GM21447 (cell line): ENCODE data around the gene CGNL1.

Source experiments
- ATAC-seq: cut with Tn5 transposase; IDR thresholded peaks from one replicate; pipeline ENCODE4 v1.9.1; 2021; ENCODE audit not compliant: unreplicated experiment

Gene CGNL1, protein sequence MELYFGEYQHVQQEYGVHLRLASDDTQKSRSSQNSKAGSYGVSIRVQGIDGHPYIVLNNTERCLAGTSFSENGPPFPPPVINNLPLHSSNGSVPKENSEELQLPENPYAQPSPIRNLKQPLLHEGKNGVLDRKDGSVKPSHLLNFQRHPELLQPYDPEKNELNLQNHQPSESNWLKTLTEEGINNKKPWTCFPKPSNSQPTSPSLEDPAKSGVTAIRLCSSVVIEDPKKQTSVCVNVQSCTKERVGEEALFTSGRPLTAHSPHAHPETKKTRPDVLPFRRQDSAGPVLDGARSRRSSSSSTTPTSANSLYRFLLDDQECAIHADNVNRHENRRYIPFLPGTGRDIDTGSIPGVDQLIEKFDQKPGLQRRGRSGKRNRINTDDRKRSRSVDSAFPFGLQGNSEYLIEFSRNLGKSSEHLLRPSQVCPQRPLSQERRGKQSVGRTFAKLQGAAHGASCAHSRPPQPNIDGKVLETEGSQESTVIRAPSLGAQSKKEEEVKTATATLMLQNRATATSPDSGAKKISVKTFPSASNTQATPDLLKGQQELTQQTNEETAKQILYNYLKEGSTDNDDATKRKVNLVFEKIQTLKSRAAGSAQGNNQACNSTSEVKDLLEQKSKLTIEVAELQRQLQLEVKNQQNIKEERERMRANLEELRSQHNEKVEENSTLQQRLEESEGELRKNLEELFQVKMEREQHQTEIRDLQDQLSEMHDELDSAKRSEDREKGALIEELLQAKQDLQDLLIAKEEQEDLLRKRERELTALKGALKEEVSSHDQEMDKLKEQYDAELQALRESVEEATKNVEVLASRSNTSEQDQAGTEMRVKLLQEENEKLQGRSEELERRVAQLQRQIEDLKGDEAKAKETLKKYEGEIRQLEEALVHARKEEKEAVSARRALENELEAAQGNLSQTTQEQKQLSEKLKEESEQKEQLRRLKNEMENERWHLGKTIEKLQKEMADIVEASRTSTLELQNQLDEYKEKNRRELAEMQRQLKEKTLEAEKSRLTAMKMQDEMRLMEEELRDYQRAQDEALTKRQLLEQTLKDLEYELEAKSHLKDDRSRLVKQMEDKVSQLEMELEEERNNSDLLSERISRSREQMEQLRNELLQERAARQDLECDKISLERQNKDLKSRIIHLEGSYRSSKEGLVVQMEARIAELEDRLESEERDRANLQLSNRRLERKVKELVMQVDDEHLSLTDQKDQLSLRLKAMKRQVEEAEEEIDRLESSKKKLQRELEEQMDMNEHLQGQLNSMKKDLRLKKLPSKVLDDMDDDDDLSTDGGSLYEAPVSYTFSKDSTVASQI

DNA sequence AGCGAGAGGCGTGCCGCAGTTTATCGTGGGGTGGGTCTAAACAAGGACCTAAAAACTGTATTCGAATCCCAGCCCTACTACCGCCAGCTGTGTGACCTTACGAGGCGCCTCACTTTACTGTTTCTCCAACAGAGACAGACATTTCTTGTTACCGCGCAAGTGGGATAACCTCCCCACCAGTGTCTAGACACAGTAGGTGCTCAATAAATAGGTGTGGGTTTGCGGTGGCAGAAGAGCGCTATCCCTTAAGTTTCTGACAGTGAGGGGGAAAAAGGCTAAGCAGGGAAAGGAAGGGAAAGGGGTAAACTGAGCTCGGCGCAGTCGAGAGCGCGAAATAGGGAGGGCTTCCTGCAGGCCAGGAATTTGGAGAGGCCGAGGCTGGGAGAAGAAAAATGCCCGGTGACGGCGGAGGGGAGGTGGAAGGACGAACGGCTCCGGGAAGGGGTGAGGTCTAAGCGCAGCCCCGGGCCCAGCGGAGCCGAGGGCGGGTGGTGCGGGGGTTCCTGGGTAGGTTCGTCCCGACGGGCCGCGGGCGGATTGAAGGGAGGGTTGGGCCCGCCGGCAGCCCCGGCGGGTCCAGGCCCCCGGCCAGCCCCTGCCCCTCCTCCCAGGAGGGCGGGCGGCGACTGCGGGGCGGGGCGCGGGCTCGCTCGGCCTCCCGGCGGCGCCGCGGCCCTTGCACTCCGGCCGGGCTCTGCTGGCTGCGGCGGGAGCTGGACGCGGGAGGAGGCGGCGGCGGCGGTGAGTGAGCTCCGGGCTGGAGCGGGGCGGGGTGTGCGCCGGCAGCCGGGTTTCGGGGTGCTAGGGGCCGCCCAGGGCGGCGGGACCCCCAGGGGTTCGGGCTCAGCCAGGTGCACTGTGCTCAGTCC lies at the start of gene CGNL1:
Gene CGNL1, plus strand, starts transcription at position 679 of the 869 bp plus-strand sequence. CDS start 61,495 bp downstream, outside the sequence.
- no peak for ATAC-seq

DNA sequence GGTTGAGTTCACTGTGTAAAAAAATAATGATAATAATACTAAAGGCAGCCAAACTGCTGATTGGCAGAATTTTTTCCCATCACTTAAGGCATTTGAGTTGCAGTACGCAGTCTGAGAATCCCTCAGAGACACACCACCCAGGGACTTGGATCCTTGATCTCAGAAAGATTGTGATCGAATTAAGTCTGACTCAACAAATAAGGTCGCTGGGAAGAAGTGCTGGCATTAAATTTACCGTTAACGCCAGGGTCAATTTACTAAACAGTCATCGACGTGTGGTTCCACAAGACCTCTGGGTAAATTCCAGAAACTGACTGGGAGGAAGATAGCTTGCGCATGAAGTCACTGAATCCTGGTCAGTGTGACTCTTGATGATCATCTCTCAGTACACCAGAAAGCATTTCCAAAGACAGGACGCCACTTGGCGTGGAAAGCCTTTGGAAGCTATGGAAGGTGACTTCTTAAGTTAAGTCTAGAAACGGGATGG lies 48.3 kb upstream of the CGNL1 start:
- no peak for ATAC-seq

DNA sequence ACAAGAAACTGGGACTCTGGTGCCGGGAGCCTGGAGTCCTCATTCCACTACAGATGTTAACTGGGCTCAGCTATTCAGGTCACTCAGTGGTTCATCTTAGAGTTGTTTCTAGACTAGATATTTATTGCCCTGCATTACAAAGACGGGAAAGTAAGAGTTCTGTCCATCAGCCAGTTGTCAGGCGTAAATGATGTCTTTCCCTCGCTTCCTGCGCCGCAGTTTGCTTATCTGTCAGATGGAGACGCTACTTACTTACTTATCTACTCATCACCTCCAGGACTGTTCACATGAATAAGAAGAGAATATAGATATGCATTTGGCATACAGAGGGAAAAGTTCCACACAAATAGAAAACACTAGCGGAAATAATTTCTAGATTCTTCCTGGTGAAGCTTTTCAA lies 47.8 kb upstream of the CGNL1 start:
- ATAC-seq: no peak

DNA sequence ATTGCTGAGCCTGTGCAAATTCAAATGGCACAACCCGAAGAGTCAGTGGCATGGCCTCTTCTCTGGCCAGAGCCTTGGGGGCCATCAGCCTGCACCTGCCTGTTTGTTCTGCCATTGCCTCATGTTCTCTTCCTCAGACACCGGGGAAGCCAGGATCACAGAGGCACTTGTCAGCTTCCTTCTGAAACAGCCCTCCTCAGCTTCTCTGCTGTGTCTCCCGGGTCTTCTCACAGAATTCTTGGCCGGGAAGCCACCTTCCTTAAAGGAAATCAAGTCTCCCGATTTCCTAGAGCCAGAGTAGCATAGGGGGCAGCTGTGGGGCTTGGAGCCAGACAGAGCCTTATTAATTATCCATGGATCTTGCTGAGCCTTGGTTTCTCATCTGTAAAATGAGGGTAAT lies 47.4 kb upstream of the CGNL1 start:
- no peak for ATAC-seq

DNA sequence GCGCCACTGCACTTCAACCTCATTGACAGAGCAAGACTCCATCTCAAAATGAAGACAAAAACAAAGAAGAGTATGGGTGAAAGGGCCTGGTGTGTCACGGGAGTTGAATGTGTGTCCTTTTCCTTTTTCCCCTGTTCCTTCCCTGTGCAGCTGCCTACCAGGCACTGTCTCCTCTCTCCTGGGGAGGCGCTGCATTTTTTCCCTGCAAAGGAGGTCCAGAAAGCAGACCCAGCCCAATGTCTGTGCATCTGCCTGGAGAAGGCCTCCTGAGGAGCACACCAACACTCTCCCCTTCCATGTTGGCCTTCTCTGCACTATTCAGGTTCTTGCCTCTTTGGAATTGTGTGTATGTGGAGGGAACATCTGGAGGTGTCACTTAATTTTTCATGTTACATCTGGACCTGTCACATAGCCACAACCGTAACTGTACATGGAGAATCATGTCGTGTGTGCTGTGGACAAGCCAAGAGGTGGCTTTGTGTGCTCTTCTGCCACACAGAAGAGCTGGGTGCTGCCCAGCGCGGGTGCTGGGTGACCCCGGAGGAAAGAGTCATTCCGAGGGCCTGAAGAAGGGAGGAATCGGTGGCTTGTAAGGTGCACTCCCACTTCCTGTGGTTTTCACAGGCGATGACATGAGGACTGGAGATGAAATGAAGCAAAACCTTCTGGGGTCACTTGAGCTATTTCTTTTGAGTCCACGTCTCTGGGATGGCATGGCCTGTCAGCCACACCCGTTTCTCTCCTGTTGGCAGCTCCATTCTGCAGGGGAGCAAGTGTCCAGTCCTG lies 46.5 kb upstream of the CGNL1 start:
- no peak for ATAC-seq

DNA sequence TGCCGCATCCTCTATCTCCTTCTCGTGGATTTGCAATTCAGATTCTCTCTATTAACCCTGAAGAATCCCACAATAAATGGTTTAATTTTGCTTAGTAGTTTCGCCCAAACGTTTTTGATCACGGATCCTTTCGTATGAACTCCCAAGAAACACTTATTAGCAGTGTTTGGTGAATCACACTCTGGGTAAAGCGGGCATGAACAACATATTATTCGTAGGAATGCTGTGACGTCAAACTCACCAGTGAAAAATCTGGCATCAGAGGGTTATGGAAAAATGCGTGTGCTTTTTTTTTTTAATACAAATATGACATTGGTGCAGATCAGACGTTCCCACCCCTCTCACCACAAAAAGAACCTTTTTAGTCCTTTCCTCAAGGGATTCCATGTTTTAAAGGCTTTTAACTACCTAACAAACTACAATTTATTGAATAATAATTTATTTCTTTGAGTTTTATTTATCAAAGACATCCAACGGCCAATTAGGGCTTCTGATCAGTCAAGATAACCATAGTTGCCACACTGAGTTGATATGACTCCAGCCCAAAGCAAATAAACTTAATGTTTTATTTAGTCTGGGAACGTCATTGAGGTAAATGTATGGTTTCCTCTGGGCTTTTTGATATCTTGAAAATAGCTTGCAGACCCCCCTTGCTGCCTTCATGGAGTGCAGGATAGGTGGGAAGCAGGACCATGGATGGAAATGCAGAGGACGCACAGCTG lies 45.5 kb upstream of the CGNL1 start:
- no peak for ATAC-seq

DNA sequence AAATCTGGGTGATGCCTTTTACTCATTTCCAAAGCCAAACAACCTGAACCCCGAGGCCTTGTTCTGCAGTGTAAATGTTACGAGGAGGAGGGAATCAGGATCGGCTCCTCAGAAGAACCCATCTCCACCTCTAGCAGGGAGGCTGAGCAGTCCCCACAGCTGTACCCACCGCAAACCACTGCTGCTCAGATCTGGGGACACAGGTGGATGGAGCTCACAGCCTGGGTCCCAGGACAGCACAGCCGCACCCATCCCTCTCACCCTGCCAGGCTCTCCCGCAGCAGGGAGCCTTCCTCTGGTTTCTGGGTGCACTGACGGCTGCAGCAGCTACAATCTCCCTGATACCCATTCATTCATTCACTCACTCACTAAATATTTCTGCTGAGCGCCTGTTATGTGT lies 44.0 kb upstream of the CGNL1 start:
- ATAC-seq: no peak

DNA sequence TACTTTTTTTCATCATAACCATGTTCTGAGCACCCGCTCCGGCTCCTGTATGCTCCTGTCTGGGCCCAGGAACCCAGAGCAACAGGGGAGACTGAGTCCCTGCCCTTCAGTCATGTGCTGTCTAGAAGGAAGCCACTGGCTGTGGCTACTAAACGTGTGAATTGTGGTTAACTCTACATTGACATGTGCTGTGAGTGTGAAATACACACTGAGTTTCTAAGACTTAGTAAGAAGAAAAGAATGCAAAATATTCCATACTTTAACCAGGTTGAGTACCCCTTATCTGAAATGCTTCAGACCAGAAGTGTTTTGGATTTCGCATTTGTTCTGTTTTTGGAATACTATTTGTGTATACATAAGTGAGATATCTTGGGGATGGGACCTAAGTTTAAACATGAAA lies 42.8 kb upstream of the CGNL1 start:
- no peak for ATAC-seq

DNA sequence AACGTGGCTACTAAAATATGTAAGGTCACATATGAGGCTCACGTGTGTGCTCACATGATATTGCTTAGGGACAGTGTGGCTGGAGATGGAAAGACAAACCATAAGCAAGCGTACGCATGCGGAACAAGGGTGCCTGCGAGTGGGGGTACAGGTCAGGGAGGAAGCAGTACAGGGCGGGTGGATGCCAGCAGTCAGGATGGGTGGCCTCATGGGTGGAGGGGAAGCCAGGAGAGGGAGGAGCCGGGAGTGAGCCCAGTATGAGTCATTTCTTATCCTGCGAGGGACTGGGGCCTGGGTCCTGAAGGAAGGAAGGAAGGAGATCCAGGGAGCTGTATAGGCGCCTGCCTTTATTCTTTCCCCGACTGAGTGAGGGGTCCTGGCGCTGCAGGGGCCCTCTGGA lies 42.0 kb upstream of the CGNL1 start:
- ATAC-seq: no peak

DNA sequence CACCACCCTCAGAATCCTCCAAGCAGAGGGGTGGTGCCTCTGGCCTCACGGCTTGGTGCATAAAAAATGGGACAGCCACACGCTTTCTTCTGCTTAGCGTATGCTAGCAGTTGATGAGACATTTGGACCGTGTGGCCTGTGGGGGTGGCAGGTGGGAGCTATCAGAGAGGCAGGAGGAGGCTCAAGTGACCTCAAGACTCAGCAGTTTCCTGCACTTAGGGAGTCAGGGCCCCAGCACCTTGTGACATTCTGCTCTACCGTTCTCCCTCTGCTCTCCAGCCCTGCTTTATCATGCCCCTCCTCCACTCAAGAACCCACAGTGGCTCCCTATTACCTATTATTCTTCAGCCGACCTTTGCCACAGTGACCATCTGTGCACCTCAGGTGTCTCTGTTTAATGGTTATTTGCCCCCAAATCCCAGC lies 41.0 kb upstream of the CGNL1 start:
- no peak for ATAC-seq

DNA sequence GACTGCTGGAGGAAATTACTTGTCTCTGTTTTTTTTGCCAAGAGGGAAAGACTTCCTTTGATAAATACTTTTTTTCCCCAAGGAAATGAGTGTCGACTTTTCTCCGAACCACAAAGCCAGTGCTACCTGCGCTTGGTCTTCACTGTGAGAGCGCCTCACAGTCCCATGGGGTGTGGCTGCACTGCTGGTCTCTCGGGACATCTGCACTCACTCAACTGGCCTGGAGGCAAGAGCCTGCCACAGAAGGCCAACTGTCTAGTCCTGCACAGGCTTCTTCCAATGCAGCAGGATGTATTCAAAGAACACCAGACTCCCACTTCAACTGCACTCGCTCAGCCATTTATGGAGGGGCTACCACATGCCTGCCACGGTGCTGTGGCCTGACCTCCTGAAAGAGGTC lies 40.6 kb upstream of the CGNL1 start:
- ATAC-seq: no peak

DNA sequence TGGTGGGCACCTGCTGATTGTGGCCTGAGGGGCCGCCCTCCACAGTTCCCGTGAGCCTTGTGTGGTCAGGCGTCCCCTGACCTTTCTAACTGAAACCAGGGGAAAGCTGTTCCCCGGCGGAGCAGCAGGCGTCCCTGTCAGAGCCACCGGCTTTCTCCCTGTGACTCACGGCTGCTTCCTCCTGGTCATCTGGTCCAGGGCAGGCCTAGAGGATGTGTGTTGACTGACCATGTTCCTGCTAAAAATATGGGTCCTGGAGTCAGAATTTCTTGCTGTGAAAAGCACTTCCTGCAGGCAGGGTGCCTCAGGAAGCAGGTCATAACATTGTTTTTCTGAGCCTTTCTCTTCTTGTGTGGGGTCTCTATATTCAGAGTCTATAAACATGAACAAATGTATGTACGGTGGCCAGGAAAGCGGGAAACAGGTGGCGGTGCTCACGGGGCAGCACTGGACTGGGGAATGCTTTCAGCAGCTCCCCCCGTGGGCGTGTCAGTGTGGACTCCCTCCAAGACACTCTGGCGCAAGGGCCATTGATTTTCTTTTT lies 38.4 kb upstream of the CGNL1 start:
- ATAC-seq: no peak

DNA sequence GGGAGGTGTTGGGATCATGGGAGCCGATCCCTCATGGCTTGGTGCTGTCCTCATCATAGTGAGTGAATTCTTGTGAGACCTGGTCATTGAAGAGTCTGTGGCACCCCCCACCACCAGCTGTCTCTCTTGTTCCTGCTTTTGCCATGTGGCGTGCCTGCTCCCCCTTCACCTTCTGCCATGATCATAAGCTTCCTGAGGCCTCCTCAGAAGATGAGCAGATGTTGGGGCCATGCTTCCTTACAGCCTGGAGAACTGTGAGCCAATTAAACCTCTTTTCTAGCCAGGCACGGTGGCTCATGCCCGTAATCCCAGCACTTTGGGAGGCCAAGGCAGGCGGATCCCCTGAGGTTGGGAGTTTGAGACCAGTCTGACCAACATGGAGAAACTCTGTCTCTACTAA lies 37.0 kb upstream of the CGNL1 start:
- ATAC-seq: no peak

DNA sequence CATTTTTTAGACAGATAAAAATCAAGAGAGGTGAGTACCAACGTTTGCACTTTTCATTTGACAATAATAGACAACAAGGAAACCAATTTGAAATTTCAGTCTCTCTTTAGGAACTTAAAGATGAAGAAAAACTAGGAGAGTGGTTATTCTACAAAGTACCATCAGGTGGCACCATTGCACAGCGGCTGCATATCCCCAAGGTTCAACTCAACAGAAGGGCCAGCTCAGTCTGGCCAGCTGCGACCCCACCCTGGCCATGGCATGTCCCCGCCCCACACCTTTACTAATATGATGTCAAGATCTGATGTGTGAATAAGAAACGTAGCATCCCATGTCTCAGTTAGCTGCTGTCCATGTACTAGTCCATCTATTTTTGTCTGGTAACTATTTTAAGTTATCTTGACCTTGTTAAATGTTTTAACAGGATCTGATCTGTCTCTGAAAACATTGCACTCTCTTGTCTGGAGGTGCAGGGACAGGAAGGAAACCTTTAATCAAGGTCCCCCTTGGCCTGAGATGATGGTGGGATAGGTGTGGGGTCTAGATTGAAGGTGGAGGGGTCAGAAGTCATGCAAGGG lies 35.5 kb upstream of the CGNL1 start:
- ATAC-seq: no peak

DNA sequence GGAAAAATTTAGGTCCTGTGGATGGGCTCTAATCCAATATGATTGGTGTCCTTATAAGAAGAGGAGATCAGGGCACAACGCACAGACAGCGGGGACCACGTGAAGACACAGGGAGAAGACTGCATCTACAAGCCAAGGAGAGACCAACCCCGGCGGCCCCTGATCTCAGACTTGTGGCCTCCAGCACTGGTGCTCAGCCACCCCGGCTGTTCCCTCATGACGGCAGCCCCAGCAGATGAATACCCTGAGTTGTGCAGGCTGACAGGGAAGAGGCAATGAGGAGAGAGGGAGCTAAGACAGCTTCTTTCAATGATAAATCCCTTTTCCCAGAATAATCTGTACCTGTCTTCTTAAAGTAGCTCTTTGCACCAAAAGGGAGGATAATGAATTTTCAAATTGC lies 33.3 kb upstream of the CGNL1 start:
- no peak for ATAC-seq

DNA sequence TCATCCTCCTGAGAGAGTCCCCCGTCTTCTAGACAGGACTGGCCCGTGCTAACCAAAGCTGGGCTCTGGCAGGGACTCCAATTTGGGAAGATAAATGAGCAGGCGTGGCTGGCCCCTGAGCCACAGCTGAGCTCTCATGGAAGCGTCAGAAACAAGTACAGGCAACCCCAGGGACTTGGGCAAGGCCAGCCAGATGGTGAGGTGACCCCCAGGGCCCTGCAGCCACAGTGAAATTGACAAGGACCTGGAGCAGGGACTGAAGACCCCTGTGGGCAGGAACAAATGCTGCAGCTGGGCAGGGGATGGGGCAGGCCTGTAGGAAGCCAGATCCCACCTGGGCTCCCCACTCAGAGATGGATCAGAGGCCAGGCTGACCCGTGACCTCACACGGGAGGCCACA lies 32.8 kb upstream of the CGNL1 start:
- ATAC-seq: no peak

DNA sequence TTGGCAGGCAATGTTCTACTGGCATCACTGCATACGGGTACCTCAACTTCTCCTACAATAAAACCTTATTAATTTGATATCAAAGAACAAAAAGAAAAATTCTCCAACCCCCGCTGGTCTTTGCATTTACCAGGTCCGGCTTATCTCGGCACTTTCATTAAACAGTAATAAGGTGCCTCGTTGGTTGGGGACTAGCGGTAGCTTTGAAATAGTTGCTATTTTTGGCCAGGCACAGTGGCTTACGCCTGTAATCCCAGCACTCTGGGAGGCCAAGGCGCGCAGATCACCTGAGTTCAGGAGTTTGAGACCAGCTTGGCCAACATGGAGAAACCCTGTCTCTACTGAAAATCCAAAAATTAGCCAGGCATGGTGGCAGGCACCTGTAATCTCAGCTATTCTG lies 32.0 kb upstream of the CGNL1 start:
- no peak for ATAC-seq

DNA sequence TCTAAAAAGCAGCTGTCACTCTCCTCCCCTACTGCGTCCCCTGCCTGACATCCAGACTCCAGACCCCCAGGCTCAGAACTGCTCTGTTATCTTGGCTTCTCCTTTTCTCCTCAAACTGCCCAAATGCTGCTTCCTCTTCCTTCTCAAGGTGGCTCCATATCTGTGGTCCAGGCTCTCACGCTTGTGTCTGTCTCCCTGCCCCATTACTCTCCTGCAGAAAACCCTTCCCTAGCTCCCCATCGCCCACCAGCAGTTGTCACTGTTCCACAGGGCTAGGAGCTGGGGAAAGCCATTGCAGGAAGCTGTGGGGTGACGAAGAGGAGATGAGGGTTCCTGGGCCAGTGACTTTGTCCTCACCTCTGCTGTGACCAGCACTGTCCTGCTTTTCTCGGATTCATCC lies 30.7 kb upstream of the CGNL1 start:
- no peak for ATAC-seq
